ENCODE data around the gene NEK8.
A peak's percentile ranks its signal among the peaks of the same experiment; 100 is the strongest.

NEK8 gene

DNA sequence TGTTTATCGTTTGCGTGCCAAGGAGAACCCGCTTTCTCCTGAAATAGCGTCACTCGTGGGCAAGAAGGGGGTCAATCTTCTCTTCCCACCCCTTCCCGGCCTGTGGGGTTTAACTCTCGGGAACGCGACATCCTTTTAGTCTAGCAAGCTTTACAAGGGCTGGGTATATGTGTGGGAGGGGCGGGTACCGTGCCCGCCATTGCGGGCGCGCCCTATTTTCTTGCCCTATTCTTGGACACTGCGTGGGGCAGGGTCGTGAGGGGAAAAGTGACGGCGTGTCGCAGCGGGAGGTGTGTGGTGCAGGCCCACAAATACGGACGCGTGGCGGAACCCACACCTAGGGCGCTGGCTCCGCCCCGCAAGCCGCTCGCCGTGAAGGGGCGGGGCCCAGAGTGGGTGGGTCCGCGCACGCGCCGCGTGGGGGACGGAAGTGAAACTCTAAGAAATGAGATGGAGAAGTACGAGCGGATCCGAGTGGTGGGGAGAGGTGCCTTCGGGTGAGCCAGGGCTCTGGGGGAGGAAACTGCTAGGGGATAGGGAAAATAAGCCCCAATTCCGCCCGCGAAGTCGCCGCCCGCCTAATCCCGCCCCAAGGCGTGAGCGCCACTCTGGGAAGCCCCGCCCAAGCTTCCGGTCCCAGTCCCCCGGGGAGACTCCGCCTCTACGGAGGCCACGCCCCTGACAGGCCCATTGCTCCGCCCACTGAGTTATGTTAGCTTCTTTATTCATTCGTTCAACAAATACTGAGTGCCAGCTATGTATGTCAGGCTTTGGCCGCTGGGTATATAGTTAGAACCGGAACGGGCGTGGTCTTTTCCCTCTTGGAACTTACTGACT lies at the start of gene NEK8:
Gene NEK8 (plus strand): TSS at position 425 of the 837 bp plus-strand sequence. CDS start 26 bp downstream, at position 451.
- peak; percentile 56 to 98 (median 88) for DNase-seq

DNA sequence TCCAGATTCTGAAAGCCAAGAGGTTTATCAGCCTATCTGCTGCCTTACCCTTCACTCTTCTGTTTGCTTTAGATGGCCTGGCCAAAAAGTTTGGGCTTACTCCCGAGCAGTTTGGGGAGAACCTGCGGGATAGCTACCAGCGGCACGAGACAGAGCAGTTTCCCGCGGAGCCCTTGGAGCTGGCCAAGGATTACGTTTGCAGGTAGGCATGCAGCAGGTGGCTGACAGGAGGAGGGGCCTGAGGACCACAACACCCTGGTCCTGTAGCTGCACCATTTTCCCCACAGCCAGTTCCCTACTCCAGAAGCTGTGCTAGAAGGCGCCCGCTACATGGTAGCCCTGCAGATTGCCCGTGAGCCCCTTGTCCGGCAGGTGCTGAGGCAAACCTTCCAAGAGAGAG lies 45.9 kb upstream of the NEK8 start:
- DNase-seq, result no peak

DNA sequence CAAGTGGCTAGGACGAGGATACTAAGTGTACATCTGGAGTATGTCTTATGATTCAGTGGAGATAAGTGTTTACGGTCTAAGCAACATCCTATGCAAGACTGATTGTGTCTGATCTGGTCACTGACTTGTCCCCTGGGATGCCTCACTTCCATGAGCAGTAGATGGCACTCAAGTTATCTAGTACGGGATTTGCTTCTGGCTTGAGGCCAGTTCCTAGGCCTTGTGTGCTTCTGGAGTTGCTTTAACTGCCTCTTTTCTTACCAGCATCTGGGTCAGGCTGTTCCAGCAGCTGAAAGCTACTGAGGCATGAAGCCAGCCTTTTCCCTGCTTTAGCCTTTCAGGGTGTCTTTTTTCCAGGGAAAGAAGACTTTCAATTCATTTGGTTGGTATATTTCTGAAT lies 43.6 kb upstream of the NEK8 start:
- DNase-seq, result peak in 53 of 56 donors; percentile 3 to 90 (median 59)

DNA sequence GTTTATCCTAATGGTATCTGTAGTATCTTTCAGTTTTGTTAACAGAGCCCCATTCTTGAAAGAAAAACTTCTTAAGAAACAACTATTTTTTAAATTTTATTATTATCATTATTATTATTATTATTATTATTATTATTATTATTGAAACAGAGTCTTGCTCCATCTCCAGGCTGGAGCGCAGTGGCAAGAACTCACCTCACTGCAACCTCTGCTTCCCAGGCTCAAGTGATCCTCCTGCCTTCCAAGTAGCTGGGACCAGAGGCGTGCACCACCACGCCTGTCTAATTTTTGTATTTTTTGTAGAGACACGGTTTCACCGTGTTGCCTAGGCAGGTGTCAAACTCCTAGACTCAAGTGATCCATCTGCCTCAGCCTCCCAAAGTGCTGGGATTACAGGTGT lies 43.2 kb upstream of the NEK8 start:
- DNase-seq, result no peak

DNA sequence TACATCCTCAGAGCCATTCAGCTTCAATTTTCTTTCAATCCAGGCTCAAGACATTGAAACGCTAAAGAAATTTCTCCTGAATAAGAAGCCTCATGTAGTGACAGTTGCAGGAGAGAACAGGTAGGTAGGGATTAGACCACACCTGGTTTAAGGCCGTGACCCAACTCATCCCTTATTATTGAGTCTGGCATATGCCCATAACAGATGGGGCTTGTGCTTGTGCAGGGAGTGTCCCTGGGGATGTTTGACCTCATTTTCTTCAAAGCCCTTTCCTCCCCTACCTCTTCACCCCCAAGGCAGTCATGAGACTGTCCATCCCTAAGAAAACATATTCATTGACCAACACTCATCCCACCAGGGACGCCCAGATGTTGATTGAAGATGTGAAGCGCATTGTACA lies 42.3 kb upstream of the NEK8 start:
- no peak for DNase-seq

DNA sequence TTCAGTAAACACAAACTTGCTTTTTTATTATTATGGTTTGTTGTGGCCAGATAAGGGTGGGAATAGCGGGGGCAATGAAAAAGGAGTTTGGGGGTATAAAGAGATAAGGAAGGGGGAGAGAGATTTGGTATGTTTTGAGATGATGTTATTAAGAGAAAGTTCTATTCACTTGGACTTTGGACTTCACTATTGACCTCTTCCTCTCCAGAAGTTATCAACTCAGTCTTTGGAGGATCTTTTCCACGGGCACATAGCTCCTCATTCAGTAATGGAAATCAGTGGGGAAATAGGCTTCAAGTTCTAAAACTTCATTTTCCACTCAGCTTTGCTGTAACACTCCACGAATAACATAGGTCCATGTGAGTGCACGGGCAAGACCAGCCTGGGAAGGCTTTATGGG lies 40.1 kb upstream of the NEK8 start:
- no peak for DNase-seq

DNA sequence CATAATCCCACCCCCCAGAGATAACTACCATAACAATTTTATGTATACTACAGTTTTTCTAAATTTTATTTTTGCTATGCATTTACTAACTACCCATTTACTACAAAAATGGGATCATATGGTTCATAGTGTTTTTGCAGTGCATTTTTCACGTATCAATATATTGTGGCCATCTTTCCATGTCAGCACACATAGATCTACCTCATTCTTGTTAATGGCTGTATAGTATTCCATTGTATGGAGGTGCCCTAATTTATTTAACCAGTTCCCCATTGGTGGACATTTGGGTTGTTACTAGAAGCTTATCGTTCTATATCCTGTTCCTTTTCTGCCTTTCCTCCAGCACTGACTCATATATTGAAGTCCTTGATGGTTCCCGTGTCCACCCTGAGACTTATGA lies 39.6 kb upstream of the NEK8 start:
- no peak for DNase-seq

DNA sequence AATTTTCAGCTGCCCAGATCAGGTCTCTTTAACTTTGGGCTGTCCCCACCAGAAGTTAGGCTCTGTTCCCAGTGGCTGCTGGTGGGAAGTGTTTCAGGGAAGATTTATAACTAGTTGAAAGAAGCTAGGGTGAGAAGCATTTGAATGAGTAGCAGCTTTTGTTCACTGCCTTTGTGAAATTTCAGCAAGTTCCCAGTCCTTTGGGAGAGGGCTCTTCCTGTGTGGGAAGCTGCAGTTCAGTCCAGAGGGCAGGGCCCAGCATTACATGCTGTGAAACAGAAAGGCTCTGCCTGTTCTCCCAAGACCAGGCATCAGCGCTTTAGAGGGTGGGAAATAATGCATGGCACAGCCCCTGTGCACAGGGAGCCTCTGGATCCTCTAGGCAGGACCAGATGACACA lies 34.7 kb upstream of the NEK8 start:
- DNase-seq, result peak in 8 of 56 donors; percentile 8 to 39 (median 24)

DNA sequence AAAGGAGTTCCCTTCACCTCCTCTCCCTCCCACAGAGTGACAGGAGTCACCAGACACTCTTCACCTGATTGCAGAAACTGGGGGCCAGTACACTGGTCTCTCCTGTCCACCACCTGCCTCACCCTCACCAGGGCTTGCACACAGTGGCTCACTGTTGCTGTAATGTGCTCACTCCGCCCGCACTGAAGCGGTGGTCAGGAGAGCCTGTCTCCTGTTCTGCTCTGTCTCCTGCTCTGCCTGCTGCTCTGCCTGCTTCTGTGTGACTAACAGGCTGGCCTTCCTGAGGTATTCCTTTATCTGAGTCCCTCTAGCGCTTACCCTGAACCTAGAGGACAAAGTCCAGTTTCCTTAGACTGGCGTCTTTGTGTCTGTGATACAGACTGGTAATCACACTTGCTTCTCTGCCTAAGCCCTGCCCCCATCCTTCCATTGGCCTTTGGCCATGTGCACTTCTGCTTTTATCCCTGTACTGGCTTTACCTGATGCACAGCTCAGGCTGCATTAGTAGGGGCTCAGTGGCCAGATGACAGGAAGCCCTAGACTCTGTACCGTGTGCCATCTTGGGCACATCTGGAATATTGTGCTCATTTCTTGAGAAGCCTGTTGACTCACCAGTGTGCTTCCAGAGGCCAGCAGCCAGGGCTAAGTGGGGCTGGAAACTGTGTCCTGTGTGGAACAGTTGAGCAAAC lies 30.2 kb upstream of the NEK8 start:
- no peak for DNase-seq

DNA sequence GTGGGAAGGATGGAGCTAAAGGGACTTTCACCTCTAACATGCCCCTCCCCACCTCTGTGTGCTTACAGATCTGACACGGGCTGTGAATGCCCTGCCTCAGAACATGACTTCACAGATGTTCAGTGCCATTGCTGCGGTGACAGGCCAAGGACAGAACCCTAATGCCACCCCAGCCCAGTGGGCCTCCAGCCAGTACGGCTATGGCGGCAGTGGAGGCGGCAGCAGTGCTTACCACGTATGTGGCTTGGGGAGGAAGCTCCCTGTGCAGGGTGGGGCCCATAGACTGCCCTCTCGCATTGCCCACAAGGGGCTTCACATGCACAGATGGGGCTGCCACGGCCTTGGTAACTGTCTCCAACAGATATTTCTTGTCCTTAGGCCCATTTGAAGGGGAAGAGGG lies 28.3 kb upstream of the NEK8 start:
- DNase-seq, result no peak

DNA sequence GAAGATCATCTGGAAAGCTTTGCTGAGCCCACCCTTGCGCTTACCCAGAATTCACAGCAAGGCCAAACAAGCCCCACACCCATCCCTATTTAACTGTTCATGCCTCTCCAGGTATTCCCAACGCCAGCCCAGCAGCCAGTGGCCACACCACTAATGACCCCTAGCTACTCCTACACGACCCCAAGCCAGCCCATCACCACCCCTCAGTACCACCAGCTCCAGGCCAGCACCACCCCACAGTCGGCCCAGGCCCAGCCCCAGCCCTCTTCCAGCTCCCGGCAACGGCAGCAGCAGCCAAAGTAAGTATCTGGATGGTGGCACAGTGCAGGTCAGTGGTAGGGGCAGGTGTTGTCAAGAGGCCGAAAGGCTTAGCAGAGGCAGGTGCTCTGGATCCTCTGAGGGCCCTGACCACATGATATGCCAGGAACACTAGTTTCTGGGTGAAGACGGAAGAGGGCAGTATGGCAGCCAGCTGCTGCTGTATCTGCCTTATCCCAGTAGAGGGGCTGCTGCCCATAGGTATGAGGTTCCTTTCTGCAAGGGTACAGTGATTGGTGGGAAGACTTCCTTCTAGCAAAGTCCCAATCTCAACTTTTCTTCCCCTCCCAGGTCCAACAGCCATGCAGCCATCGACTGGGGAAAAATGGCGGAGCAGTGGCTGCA lies 27.6 kb upstream of the NEK8 start:
- no peak for DNase-seq

DNA sequence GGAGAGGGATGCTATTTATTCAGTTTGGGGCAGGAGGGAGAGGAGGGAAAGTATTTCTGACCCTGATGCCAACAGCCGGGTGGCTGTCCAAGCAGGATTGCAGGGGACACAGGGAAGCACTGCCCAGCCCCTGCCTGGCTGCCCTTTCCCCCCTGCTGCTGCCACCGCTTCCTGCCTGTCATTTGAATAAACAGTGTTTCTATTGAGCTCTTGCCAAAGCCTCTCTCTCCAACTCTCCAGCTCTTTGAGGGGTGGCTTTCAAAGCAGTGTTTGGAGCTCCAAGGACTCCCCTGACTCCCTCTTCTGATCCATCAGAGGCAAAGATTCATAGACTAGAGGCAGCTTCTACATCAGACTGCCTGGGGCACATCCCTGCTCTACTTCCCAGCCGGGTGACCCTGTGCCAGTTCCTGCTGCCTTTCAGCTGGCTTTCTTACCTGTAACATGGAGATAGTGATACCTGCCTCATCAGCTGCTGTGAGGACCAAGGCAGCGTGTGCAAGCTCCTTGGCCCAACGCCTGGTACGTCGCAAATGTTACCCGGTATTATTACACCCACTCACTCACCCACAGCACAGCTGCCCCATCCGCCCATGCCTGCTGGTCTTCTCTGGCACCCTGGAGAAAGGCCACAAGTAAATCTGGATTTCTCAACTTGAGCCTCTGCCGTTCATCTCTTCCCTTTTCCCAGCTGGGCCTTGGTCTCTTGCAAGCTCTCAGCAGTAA lies 26.4 kb upstream of the NEK8 start:
- DNase-seq, result peak in 48 of 56 donors; percentile 21 to 80 (median 50)

DNA sequence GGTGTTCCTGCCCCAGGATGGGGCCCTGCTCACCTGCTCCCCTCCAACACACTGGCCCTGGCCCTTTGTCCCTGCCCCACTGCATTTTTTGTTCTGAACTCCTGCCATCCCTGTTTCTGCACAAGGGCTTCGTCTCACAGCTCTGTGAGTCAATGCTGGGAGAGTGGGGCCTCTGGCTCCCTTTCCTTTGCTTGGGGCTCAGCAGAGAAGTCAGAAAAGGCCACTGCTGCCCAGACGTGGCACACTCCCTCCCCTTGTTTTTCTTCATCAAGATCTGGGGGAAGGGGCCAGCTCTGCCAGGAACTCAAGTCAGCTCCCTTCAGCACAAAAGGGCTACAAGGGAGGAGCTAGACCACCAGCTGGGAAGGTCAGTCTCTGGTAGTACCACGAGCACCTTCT lies 25.8 kb upstream of the NEK8 start:
- peak in 4 of 56 donors; percentile 19 to 54 (median 42) for DNase-seq

DNA sequence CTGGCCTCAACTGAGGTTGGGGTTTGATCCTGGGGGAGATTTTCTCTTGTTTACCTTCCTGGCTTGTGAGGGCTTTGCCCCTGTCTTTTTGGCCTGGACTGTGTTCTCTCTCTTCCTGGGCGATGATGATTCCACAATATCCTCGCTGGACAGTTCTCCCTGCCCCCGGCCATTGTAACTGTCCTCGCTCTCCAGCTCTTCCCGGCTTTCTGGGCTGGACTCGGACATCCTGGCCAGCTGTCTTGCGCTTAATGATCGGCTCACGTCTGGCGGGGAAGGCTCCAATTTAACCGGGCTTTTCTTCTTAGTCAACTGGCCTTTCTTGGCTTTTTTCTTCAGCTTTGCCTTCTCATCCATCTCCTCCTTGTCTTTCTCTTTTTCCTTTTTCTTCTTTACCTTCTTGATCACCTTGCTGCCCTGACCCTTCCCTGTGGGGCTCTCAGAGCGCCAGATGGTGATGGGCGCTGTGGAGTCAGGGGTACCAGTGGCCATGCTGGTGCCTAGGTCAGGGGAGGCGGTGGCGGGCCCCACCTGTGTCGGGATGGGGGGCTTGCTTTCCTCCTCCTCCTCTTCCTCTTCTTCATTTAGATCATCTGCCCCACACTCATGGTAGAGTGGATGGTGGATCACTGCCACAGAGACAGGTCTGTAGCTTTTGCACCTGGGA lies 24.9 kb upstream of the NEK8 start:
- DNase-seq, result no peak

DNA sequence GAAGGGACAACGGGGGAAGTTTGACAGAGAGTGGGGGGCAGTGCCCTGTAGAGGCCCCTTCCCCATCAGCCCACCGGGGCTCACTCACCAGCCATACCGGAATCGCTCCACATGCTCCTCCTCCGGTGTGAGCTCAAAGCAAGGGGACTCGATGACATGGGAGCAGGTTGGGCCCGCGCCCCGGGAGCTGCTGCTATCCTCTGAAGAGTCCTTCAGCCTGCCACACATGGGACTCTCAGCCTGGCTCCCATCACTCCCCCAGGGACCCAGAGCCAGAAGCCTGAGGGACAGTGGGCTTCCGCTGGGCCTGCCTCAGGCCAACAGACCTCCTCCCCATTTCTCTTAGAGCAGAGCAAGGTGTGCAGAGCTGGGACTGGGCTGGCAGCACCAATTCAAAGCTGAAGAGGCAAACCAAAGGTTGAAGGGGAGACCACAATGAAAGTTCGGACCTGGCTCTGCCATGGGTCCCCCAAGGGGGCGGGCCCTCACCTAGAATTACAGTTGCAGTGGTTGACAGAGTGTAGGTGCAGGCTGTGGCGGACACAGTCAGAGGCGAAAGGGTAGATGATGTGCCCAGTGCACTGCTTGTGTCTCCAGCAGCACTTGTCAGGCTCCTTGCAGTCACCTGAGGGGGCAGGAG lies 24.2 kb upstream of the NEK8 start:
- DNase-seq, result no peak

DNA sequence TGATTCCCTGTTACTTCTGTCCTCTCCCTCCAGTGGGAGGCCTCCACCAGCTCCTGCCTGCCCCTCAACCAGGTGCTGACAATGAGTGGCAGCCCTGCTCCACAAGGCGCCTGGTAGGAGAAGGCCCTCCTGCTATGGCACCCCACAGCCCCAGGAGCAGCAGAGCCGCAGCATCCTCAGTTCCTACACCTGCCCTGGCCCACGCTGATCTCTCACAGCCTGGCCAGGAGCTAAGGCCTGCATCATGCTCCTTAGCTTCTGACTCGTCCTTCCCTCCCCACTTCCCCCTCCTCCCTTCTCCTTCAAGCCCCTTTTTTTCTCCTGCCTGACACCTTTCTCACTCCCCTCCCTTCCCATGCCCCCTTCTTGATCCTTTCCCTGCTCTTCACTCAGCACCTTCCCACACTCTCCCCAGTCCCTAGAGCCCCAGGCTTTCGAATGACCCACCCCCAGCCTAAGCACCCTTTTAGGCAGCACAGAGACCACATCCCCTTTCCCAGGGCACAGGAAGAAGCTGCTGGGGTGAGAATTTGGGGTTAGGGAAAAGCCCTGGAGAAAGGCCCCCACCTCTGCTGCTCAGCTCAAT lies 23.4 kb upstream of the NEK8 start:
- DNase-seq, result no peak

DNA sequence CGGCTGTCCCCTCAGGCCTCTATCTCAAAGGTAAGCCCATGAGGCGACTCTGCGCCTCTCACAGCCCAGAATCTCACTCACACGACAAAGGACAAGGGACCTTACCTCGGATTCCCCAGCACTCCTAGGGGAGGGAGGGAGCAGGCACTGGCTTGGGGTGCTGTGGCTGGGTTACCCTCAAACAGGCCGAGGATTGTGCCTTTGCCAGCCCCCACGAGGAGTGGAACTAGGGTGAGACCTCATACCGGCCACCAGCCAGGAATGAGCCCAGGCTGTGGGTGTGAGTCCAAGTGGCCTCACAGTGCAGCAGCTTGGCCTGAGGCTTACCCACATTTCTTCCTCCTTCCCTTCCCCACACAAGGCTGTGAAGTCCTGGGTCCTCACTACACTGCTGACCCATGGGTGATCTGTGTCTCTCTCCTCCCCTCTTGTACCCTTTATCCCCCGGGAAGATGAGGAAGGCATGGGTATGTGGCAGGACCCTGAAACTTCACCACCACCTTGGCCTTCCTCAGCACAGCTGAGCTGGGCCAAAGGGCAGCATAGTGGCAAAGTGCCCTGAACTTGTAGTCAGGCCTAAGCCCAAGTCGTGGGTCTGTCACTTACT lies 22.8 kb upstream of the NEK8 start:
- no peak for DNase-seq

DNA sequence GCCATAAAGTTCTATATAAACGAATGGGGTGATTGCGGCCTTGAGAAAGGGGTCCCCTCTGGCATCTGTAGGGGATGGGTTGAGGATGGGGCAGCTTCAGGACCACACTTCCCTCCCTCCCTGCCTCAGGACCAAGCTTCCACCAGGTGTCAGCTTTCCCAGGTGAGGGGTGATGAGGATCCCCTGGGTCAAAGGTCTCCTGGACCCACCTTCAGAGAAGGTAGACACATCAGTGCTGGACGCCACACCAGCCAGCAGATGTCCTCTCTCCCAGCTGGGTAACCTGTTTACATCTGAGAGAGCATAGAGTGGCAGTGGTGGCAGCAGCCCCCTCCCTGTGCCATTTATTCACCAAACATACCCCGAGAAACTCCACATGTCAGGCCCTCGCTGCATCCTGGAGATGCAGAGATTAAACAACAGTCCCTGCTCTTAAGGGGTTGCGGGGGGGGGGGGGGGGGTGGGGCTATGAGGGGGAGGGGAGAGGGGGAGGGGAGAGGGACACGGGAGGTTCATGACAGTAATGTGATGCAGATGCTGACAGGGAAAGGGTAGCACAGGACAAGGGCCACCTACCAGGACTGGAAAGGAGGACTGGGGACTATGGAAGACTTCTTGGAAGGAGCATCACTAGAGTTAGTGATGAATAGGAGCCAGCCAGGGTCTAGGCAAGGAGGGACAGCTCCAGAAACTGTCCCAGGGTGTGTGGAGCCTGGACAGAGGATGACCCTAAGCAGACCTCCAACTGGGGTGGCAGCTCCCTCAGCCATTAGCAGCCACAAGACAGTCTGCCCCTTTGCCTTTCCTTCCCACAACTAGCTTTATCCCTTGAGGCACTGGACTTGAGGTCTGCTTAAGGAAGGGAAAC lies 21.9 kb upstream of the NEK8 start:
- DNase-seq, result no peak

DNA sequence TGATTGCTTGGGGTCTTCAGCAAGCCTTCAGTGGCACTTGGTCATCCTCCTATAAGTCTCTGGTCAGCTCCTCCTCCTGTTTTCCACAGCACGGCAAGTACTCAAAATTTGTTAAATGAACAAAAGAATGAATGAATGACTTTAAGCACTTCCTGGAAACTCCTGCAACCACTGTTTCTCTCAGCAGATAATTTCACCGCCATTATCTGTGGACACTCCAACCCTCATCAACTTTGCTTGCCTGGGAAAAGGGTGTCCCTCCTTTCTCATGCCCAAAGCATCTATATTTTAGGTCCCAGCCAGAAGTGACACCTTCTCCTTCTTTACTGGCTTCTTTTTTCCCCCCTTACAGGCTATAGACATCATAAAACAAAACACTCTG lies 21.3 kb upstream of the NEK8 start:
- DNase-seq, result no peak

All from amygdala (tissue), 56 donors.